GM19328 (cell line): ENCODE data around the gene DHFR2.
"Not testable (repeated sequence)": the region's sequence is repeated elsewhere in the genome, so short reads cannot be mapped to it uniquely, and the experiment has no call there.

Experiments used
- ATAC-seq: cut with Tn5 transposase; IDR thresholded peaks from one replicate; pipeline ENCODE4 v1.9.1; 2021; ENCODE audit warnings: mild to moderate bottlenecking, moderate library complexity; ENCODE audit not compliant: unreplicated experiment

The DHFR2 gene

DNA sequence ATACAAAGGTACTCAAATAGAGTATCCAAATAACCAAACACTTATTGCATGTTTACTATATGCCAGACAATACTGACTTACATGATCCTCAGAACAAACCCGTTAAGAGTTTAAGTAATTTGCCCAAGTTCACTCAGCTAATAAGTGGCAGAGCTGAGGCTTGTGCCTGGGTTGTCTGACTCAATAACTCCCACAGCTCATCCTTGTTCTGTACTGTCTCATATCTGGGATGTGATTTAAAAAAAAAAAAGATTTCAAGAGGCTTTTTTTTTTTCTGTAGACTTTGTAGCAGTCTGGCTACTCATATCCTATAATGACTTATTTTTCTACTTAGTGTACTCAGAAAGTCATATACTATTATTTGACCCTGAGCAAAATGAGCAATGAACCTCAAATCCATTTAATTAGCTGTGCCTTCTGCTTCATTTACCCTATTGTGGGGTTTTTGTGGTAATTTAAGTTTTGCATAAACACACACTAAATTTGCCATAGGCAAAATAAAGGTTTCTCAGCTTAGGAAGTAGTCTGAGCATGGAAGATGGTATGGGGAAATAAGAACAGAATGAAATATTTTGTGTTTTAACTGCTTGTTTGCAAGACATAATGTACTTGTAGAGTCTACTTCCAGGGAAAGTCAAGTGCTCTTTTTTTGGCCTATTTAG is 3.2 kb upstream of the DHFR2 start:
- no peak for ATAC-seq

DNA sequence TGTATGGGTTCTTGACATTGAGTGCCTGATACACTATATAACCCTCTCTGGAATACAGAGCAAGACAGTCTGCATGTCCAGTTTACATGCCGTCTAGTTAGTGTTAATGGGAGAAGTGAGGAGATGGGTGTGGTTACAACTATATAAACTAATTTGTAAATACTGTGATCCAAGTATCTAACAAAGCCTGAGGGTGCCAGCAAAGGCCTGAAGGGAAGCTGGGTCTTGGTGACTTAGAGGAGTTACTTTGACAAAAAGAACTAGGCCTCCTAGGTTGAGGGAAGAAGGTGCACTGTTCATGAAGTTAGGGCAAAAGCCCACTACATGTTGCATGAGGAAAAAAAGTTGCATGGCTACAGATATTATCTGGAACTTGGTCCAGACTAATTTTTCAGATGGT is 2.4 kb upstream of the DHFR2 start:
- ATAC-seq: no peak

DNA sequence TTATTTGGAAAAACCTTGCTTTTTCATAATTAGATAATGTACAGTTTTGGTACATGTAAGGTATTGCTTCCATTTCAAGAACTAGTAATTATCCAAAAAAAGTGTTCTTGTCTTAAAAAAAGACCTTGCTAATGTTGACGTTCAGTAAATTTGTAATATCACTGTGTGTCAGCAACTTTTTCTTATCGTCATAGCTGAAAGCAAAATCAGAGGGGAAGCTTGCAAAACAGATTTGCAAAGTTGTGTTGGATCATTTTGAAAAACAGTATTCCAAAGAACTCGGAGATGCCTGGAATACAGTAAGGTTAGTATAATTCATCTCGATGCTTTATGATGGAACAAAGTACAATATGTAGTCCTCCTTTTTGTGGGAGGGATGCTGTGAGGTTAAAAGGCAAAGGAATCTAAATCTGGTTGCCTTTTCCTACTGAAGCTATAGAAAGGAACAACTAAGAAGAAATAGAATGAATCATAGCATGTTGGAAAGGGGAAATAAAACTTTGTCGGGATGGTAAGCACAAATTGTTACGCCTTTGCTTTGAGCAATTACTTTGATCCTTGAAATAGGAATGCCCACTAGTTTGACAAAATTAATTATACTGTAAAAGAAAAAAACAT is 1.6 kb upstream of the DHFR2 start:
- no peak for ATAC-seq

DNA sequence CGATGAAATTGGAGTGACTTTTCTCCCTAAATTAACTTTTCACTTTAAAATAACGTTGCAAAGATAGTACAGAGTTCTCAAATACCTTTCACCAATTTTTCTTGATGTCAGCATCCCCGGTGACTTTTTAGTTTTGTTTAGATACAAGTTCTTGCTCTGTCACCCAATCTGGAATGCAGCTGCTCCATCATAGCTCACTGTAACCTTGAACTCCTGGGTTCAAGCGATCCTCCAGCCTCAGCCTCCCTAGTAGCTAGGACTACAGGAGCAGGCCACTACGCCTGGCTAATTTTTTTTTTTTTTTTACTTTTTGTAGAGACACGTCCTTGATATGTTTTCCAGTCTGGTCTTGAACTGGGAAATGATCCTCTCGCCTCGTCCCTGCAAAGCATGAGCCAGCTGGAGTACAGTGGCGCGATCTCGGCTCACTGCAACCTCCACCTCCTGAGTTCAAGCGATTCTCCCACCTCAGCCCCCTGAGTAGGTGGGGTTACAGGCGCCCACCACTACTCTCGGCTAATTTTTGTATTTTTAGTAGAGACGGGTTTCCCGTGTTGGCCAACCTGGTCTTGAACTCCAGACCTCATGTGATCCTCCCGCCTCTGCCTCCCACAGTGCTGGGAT is 892 bp upstream of the DHFR2 start:
- no peak for ATAC-seq

DNA sequence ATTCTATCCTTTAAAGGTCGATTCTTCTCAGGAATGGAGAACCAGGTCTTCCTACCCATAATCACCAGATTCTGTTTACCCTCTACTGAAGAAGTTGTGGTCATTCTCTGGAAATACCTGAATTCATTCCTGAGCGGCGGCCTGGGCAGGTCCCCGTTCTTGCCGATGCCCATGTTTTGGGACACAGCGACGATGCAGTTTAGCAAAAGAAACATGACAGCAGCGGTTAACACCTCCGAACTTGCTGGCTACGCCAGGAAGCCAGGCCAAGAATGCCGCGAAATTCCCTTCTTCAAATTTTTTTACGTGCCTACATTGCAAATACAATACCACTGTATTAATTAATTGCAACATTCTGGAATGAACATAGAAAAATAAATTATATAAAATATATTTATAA is 1.4 kb downstream of the DHFR2 start:
- no peak for ATAC-seq

DNA sequence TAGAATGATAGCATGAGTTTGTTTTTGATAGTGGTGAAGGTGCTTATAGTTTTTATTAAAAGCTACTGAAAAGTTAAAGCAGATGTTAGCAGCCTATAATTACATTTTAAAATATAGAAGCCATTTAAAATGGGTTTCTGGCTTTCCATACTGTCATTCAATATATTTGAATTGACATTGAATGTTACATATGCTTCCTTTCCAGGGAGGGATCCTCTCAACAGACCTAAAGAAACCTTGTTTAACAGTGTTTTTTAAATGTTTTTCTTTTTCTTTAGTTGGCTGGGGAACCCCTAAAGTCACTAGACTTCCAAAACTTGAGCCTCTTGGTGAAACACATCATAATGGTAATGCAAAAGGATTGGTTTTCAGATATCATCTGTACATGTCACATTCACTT is 12.2 kb downstream of the DHFR2 start:
- ATAC-seq: no peak

DNA sequence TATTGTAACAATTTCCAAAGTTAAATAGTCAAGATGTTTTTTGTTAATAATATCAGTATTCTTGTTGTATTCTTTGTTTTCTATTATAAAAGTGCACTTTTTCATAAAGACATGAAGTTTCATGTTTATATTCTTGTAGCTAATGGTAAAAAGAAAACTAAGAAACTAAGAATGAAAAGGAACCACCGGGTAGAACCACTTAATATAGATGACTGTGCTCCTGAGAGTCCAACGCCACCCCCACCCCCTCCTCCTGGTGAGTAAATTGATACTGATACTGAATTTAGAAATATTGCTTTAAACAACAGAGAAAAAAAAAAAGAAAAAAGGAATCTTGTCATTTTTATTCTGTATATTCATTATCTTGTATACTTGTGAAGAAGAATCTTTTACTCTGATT is 13.4 kb downstream of the DHFR2 start:
- no peak for ATAC-seq

DNA sequence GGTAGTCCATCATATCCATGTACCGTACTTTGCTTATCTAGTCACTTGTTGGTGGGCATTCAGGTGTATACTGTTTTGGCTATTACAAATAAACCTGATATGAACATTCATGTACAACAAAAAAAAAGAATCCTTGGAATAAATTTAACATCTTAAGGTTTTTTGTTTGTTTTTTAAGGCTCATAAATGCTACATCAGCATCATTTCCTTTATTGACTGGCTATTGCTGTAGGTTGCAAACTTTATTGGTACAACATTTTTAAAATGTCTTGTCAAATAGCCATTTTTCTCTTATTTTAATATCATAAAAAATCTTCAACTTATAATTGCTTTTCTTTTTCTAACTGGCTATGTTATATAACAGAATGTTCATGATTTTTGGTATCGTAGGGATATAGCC is 16.2 kb downstream of the DHFR2 start:
- ATAC-seq: no peak

DNA sequence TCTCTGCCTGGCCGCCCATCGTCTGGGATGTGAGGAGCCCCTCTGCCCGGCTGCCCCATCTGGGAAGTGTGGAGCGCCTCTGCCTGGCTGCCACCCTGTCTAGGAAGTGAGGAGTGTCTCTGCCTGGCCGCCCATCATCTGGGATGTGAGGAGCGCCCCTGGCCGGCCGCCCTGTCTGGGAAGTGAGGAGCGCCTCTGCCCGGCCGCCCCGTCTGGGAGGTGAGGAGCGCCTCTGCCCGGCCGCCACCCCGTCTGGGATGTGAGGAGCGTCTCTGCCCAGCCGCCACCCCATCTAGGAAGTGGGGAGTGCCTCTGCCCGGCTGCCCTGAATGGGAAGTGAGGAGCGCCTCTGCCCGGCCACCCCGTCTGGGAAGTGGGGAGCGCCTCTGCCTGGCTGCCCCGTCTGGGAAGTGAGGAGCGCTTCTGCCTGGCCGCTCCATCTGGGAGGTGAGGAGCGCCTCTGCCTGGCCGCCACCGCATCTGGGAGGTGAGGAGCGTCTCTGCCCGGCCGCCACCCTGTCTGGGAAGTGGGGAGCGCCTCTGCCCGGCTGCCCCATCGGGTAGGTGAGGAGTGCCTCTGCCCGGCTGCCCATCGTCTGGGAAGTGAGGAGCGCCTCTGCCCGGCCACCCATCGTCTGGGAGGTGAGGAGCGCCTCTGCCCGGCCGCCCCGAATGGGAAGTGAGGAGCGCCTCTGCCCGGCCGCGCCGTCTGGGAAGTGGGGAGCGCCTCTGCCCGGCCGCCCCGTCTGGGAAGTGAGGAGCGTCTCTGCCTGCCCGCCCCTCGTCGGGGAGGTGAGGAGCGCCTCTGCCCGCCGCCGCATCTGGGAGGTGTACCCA is 18.4 kb downstream of the DHFR2 start:
- ATAC-seq: not testable (repeated sequence)

DNA sequence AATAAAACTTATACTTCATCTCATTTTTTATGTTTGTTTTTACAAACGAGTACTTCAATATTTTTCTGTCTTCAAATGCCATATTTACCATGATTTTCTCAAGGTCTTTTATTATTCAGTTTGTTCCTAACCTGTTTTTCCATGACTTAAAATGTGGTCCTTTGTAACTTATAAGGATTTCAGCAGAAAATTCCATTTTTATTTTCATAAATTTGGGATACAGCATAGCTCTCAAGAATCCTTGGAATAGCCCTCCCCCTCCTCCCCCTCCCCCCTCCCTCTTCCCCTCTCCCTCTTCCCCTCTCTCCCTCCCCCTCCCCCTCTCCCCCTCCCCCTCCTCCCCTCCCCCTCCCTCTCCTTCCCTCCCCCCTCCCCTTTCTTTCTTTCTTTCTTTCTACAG is 19.4 kb downstream of the DHFR2 start:
- ATAC-seq: no peak

DNA sequence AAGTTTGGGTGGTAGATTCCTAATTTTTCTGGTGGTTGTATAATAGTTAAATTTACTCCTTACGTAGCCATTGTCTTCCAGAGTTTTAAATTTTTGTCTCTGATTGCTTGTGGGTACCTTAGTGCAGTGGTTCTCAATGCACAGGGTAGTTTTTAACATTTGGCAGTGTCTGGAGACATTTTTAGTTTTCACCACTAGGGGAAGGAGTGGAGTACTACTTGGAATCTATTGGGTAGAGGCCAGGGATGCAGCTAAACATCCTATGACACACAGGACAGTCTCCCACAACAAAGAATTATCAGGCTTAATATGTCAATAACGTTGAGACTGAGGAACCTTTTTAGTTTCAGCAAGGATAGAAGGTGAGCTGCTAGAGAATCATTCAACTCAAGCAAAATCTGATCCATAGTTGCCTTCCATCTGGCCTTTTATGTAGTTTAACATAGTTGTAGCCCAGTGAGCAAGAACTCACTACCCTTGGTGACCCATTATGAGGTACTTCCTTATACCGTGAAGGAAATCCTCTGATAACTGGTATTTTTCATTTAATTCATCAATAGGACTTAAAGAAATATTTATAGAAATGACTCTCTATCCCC is 25.7 kb downstream of the DHFR2 start:
- peak; percentile 72 for ATAC-seq

DNA sequence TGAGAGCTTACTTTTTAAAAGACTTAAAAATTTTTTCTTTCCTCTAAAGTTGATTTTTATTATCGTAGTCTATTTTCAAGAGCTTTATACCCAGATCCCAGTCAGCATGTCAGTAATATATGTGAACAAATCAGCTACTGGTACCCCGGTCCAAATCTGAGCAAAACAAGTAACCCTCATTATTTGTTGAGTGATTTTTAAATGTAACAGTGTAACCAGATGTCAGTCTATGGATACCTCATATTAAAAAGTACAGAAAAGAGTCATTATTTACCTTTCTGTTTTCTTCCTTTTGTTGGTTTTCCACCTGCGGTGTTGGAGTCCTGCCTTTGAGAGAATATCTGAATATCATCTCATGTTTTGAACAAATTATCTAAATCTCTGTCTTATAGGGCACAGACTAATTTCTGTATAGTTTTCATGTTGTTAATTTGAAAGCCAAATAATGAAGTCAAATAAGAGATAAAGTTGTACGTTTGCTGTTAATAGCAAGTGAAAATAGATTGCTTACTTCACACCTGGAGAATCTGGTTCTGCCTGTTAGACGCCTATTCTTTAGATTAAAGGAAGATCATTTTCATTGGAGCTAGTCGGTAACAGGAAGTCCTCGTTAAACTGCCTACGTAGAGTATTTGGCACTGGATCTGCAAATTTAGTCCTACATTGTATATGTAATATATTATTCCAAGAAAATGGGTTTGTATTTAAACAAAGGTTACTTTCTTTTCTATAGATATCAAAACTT is 34.5 kb downstream of the DHFR2 start, which contains the start of gene STX19:
STX19 (minus strand) TSS at position 505 of the 745 bp plus-strand sequence. CDS start 13,328 bp downstream, outside the sequence.
- ATAC-seq: no peak

DNA sequence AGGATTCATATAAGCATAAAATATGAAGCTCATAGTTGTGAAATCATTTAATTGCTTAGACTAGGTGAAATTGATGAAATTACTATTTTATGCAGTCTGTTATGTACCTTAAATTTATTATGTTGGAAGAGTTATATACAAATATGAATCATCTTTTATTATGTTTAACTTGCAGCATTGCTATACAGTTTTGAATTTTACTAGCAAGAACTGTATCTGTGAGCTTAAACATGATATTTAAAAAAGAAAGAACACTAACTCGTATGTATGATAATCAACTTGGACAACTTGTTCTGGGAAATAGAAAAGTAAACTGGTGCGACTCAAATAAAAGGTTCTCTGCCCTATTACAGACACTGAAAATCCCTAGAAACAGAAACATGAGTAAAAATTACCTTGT is 36.1 kb downstream of the DHFR2 start:
- no peak for ATAC-seq

DNA sequence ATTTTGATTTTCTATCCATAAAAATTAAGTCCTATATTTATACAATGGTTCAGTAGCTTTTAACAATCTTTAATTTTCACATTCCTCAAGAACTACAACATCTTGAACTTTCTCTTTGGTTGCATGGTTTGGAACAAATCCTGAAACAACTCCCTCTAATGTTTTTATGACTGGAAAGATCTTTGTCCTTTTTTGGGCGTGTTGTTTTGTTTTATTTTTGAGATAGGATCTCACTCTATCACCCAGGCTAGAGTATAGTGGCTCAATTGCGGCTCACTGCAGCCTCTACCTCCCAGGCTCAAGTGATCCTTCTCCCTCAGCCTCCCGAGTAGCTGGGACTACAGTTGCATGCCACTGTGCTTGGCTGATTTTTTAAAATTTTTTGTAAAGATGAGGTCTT is 38.3 kb downstream of the DHFR2 start:
- ATAC-seq: no peak

DNA sequence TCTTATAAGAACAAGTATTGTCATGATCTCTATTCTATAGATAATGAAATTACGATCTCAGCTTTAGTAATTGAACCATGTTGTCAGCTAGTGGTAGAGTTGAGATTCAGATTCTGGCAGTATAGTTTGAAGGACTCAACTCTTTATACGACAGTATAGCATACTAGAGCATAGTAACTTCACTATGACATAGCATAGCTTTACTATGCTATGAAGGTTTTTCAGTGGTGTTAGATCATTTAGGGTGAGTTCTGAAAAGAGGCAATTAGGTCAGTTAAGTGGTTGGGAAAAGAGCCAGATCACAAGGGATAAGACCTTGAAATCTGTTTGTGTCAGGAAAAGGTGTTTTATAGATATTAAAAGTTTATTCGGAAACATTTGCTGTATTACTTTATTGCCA is 42.4 kb downstream of the DHFR2 start:
- no peak for ATAC-seq

DNA sequence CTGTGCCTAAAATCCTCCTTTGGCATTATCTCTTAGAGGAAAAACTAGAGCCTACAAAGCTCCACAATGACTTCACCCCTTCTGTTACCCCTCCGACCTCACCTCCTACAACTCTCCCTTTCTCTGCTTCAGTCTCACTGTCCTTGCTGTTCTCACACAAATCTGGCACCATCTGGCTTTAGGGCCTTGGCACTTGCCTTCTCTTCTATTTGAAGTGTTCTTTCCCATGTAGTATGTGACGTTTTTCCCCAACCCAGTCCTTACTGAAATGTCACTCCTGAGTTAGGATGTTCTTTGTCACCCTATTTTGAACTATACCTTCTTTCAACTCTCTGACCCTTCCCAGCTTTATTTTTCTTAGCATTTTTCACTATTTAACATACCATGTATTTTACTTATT is 43.1 kb downstream of the DHFR2 start:
- ATAC-seq: no peak

DNA sequence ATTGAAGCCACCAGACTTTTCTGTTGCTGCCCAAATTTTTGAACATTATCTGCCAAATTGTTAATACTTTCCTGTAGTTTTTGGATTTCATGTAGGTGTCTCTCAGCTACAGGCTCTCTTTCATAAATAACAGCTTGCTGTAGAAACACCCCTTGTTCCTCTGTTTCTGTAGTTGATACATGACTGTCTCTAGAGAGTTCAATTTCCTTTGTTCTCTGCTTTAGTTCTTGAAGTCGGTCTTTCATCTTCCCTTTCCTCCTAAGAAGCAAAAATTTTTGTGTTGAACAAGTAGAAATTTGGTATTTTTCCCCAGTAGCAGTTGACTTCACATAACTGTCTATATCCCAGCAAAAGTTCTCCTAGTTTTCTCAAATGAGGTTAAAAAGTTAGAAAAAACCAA is 47.7 kb downstream of the DHFR2 start:
- ATAC-seq: no peak

DNA sequence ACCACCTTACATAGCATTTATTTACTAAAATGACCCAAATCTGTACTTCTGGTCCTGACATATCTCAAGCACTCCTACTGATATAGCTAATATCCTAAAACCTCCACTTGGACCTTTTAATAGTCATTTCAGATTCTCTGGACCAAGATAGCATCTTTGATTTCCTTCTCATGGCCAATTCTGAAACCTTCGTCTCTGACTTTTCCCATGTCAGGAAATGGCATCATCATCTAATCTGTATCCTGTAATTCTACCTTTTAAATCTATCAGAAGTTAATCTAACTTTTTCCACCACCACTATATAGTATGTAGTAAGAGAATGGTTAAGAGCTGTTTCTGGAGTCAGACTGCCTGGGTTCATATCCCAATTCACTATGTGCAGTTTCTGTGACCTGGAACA is 50.5 kb downstream of the DHFR2 start:
- no peak for ATAC-seq

DNA sequence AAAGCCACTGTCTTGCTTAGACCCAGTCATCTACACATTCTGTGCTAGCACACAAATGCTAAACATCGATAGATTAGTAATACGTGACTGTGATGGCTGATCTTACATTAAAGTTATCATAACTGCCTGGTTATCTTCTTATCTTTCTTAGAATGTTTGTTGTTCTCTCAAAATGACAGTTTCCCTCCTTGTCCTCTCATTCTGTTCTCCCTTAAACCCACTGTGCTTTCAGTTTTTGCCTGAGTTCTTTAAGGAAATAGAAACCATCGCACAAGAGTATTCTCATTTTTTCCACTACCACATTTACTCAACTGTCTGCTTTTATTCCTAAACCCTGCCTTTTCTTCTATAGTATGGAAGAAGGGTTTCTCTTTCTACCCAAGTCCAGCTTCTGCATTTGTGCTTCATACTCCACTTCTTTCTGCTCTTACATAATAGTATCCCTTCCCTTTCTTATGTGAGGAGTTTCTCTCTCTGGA is 51.4 kb downstream of the DHFR2 start:
- no peak for ATAC-seq

DNA sequence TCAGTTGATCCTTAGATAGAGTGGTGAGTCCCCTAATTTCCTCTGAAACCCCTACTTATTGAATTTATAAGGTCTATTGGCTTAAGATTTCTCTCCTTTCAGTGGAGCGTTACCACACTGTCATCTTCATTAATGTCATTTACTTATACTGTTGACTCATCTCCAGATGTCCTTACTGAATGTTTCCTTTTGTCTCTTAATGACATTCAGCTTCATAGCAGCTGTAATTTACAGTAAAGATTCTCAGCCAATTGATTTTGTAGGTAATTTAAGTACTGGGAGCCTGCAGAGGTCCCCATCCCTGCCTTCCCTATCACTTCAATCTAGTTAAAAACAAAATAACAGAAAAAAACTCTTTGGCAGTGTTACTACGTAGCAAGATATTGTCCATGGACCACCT is 53.1 kb downstream of the DHFR2 start:
- no peak for ATAC-seq
